Kidney epithelial cell (primary cell): ENCODE results near the gene PID1. TPM values are rescaled to one million over a fixed set of nuclear protein-coding genes. Genes with fewer than 3 reads are reported as not detected.

ENCODE experiments used
- DNase-seq: peaks from one replicate; pipeline ENCODE4 v3.0.0-alpha.2; 2010; ENCODE audit warnings: low read depth
- H3K27me3 ChIP-seq: 2 replicates; pipeline ENCODE4 v1.6.0; 2011; ENCODE audit warnings: low read length; ENCODE audit not compliant: control insufficient read depth, insufficient read depth
- H3K36me3 ChIP-seq: 2 replicates; pipeline ENCODE4 v1.5.1; 2011; ENCODE audit warnings: low read length; ENCODE audit not compliant: control insufficient read depth, insufficient read depth
- H3K4me3 ChIP-seq: 2 replicates; pipeline ENCODE4 v1.5.1; 2011; ENCODE audit warnings: low read depth, mild to moderate bottlenecking, control low read depth, low read length
- total RNA-seq: library from RNA; depleted of rRNA; stranded (reverse); fragments of >200 nt; gene quantifications from 2 replicates; pipeline ENCODE4 v1.2.3, GENCODE V29; 2015
- TF ChIP-seq, protein P1 (sequence below): IDR thresholded peaks from 2 replicates; pipeline ENCODE4 v1.5.1; 2011; ENCODE audit warnings: mild to moderate bottlenecking, moderate library complexity, low read length, control low read depth, inconsistent platforms; ENCODE audit not compliant: insufficient read depth, poor library complexity, severe bottlenecking

Gene PID1
- total RNA-seq, 1 donor from 2014 or later, result 0.21 TPM

DNA sequence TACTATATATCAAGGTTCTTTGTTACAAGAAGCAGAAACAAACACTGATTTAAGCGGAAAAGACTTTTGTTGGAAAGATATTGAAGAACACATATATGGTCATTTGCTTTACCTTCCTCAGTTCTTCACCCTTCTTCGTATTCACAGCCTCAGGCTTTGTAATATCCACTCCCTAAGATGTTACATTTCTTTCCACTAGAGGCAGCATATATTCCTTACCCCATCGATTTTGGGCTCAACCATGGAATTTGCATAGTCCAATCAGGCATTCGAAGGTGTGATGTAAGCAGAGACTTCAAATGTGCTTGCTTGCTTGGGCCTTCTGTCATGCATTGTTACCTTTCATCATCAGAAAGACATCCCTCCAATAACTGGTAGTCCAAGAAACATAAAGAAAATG is 287.4 kb downstream of the PID1 start:
- no peak overlapping the region for H3K4me3 ChIP-seq
- H3K36me3 ChIP-seq, result no peaks in the 10 kb centered on the region
- DNase-seq, result no peak
- H3K27me3 ChIP-seq, result no peaks in the 10 kb centered on the region
- TF ChIP-seq, protein P1, sequence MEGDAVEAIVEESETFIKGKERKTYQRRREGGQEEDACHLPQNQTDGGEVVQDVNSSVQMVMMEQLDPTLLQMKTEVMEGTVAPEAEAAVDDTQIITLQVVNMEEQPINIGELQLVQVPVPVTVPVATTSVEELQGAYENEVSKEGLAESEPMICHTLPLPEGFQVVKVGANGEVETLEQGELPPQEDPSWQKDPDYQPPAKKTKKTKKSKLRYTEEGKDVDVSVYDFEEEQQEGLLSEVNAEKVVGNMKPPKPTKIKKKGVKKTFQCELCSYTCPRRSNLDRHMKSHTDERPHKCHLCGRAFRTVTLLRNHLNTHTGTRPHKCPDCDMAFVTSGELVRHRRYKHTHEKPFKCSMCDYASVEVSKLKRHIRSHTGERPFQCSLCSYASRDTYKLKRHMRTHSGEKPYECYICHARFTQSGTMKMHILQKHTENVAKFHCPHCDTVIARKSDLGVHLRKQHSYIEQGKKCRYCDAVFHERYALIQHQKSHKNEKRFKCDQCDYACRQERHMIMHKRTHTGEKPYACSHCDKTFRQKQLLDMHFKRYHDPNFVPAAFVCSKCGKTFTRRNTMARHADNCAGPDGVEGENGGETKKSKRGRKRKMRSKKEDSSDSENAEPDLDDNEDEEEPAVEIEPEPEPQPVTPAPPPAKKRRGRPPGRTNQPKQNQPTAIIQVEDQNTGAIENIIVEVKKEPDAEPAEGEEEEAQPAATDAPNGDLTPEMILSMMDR, result no peak

DNA sequence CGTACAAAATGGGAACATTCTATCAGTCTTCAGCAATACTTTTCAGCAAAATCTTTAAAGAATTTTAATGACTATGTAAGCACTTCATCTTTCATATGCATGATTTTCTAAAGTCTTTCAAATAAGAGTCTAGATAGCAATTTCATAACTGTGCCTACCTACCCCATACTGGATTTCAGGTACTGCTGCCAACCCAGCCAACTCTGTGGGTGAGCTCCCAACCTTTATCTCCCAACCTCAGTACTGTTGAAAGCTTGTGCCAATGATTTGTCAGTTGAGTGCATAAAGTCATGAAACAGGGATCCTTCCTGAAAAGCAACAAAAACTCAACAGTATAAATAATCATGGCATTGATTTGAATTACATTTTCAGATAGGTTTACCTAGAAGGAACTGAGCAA is 296.9 kb downstream of the PID1 start:
- TF ChIP-seq, protein P1, result no peak
- Histone ChIP-seq H3K36me3 (no peaks in the 10 kb centered on the region), H3K27me3 (no peaks in the 10 kb centered on the region), H3K4me3 (no peak overlapping the region)
- DNase-seq, result no peak
